ENCODE measurements around the gene TUBGCP6. TPM values are rescaled to one million over a fixed set of nuclear protein-coding genes. Genes with fewer than 3 reads are reported as not detected.
A peak's percentile ranks its signal among the peaks of the same experiment; 100 is the strongest.

The TUBGCP6 gene
- total and polyA plus RNA-seq, 5 donors: 20.4 to 22.8 (median 22.6) TPM

GRCh38 chr22:50189184-50189848 is 55.5 kb downstream of the TUBGCP6 start:
- DNase-seq (peak; percentile 32 to 81 (median 76)), ATAC-seq (no peak)
- Histone ChIP-seq H3K9me3 (ENCODE audit: control insufficient read depth, low read length) (no peaks in the 10 kb centered on the region), H3K4me3 (ENCODE audit: low read length) (no peak overlapping the region), H3K4me1 (ENCODE audit: control insufficient read depth, insufficient read depth, low read length) (no peaks in the 10 kb centered on the region), H3K27me3 (ENCODE audit: control insufficient read depth, insufficient read depth) (no peaks in the 10 kb centered on the region), H3K27ac (ENCODE audit: low read length) (peak overlapping the region; percentile 33)
- intact Hi-C loops (cut with DNase I): no loop called here
- WGBS: 72% methylated on average over 20 of the region's 20 CpGs

DNA sequence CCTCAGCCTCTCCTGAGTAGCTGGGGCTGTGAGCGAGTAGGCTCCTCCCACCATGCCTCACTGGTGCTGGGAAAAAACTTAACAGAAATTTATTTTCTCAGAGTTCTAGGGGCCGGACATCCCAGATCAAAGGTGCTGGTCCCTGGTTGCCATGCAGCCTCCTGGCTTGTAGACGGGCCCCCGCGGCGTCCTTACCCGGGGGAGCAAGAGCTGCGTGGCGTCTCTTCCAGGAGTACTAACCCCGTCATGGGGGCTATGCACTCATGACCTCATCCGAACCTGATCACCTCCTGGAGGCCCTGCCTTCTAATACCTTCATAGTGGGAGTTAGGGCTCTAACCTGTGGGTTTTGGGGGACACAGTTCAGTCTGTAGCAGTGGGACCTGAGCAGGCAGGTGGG is 56.5 kb downstream of the TUBGCP6 start:
- ATAC-seq (no peak), DNase-seq (peak in 1 of 3 donors; percentile 56)
- intact Hi-C loops (cut with DNase I): no loop called here
- no peak overlapping the region for H3K27ac ChIP-seq (ENCODE audit: low read length)
- H3K27me3 ChIP-seq (ENCODE audit: control insufficient read depth, insufficient read depth): no peaks in the 10 kb centered on the region
- H3K4me3 ChIP-seq (ENCODE audit: low read length): no peak overlapping the region
- peaks cover 2% of the 10 kb centered on the region for H3K4me1 ChIP-seq (ENCODE audit: control insufficient read depth, insufficient read depth, low read length)
- WGBS: 95% methylated on average over 11 of the region's 11 CpGs
- H3K9me3 ChIP-seq (ENCODE audit: control insufficient read depth, low read length): no peaks in the 10 kb centered on the region

DNA sequence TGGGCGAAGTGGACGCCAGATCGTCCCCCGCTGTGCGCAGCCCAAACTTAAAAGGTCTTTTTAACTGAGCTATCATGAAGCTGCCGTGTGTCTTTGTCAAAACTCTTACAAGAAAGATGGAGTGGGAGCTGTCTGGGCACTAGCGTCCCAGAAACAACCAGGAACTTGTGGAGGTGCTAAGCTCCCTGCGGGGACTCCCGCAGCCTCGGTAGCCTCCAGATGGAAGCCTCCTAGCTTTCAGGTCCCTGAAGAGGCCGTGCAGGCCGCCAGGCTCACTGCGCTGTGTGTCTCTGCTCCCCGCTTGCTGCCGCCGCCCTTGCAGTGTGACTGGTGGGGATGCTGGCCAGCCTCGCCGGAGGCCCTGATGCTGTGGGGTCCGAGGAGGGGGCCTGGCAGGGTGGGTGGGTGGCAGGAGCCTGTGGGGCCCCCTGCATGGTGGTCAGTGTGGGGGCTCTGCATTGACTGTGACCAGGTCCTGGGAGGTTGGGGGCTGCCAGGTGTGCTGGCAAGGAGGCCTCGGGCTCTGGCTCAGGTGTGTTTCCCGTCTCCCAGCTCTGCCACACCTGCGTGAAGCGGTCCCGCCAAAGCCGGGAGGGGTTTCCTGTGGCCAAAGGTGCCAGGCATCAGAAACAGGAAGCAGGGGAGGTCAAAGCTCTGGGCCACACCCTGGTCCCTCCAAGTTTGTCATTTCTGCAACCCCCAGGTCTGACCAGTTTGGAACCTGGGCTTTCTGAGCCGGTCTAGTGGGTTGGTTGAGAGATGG is 57.9 kb downstream of the TUBGCP6 start:
- H3K27me3 ChIP-seq (ENCODE audit: control insufficient read depth, insufficient read depth): no peaks in the 10 kb centered on the region
- DNase-seq: peak; percentile 29 to 68 (median 55)
- H3K9me3 ChIP-seq (ENCODE audit: control insufficient read depth, low read length): no peaks in the 10 kb centered on the region
- intact Hi-C loops (cut with DNase I): no loop called here
- H3K4me3 ChIP-seq (ENCODE audit: low read length): peak overlapping the region; percentile 78
- no peak overlapping the region for H3K27ac ChIP-seq (ENCODE audit: low read length)
- WGBS: 52% methylated on average over 26 of the region's 26 CpGs
- peaks cover 2% of the 10 kb centered on the region for H3K4me1 ChIP-seq (ENCODE audit: control insufficient read depth, insufficient read depth, low read length)
- ATAC-seq: no peak

DNA sequence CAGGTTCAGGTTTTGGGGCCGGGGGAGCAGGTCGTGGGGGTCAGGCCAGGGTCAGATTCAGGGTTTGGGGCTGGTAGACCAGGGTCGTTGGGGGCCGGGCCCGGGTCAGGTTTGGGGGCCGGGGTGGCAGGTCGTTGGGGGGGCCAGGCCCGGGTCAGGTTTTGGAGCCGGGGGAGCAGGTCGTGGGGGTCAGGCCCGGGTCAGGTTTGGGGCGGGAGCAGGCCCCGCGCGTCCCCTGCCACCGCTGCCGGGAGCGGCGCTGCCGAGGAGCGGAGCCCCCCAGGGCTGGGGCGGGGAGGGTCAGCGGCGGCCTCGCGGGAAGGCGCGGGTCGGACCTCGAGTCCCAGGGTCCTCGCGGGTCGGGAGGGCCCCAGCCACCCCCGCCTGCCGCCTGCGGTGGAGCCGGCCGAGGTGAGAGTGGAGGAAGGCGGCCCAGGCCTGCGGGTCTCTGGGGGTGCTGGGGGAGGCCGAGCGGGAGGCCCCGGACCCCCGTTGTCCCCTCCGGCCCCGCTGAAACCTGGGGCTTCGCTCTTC is 58.6 kb downstream of the TUBGCP6 start:
- Histone ChIP-seq H3K9me3 (ENCODE audit: control insufficient read depth, low read length) (no peaks in the 10 kb centered on the region), H3K27me3 (ENCODE audit: control insufficient read depth, insufficient read depth) (no peaks in the 10 kb centered on the region), H3K4me1 (ENCODE audit: control insufficient read depth, insufficient read depth, low read length) (peaks cover 2% of the 10 kb centered on the region), H3K4me3 (ENCODE audit: low read length) (peak overlapping the region; percentile 78), H3K27ac (ENCODE audit: low read length) (peak overlapping the region; percentile 4)
- intact Hi-C loops (cut with DNase I): no loop called here
- 2% methylated on average over 47 of the region's 47 CpGs for WGBS
- peak; percentile 29 to 80 (median 71) for DNase-seq
- ATAC-seq: no peak

DNA sequence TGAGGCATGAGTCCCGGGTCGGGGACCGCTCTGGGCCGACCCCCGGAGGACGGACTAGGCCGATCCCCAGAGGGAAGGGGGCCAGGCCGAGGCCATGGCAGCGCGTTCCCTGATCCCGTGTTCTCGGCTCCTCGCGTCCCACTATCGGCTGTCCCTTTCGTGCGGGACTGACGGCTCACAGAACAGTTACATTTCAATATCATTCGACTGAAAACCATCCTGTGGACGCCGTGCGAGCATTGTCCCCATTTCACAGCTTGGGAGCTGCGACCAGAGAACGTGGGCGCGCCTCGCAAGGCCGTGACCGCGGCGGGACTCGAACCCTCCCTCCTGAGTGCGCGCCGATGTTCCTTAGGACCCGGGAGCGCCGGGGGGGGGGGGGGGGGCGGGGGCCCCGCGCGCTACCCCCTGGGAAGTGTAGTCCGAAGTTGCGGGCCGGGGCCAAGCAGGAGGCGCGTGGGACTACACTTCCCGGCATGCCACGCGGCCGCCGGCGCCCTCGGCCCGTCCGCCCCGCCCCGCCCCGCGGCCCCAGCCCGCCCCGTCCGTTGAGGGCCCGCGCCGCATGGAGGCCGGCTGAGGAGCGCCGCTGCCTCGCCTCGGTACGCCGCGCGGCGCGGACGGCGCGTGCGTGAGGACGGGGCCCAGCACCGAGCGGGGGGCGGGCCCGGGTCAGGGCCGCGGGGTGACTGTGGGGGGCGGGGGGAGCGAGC is 59.3 kb downstream of the TUBGCP6 start, which contains the start of gene TRABD:
Gene TRABD (plus strand): TSS at position 539 of the 713 bp plus-strand sequence. CDS start 7,148 bp downstream, outside the sequence.
- Histone ChIP-seq H3K27me3 (ENCODE audit: control insufficient read depth, insufficient read depth) (no peaks in the 10 kb centered on the region), H3K4me3 (ENCODE audit: low read length) (peak within 1 kb of the TSS; percentile 78), H3K9me3 (ENCODE audit: control insufficient read depth, low read length) (no peaks in the 10 kb centered on the region), H3K4me1 (ENCODE audit: control insufficient read depth, insufficient read depth, low read length) (peaks cover 2% of the 10 kb centered on the region), H3K27ac (ENCODE audit: low read length) (peak within 1 kb of the TSS; percentile 4)
- intact Hi-C loops (cut with DNase I): no loop called here
- ATAC-seq (peak; percentile 82 to 87), DNase-seq (peak; percentile 92 to 96 (median 96))
- 2% methylated on average over 88 of the region's 90 CpGs for WGBS

DNA sequence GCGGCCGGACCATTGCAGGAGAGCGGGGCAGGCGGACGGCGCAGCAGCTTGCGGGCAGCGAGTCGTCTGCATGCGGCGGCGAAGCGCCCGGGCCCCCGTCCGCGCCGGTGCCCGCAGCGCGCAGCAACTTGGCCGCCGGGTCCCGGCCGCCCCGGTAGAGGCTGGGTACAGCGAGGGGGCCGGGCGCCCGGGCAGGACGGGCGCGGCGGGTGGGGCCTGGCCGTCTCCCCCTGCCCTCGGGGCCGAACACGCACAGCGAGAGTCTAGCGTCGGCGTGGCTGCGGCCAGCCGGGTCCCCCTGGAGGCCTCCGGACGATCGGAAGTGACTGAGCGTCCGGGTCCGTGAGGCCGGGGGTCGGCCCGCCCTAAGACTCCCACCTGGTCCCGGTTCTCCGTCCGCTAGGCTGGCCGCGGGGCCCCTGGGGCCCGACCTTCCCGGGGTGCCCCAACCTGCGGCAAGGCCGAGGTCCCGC is 59.9 kb downstream of the TUBGCP6 start:
- no peaks in the 10 kb centered on the region for H3K9me3 ChIP-seq (ENCODE audit: control insufficient read depth, low read length)
- H3K4me3 ChIP-seq (ENCODE audit: low read length): peak overlapping the region; percentile 40
- WGBS: 18% methylated on average over 63 of the region's 63 CpGs
- H3K27me3 ChIP-seq (ENCODE audit: control insufficient read depth, insufficient read depth): no peaks in the 10 kb centered on the region
- ATAC-seq (peak in 1 of 2 donors; percentile 1), DNase-seq (peak; percentile 37 to 75 (median 72))
- H3K4me1 ChIP-seq (ENCODE audit: control insufficient read depth, insufficient read depth, low read length): peaks cover 2% of the 10 kb centered on the region
- no peak overlapping the region for H3K27ac ChIP-seq (ENCODE audit: low read length)
- intact Hi-C loops (cut with DNase I): no loop called here

GRCh38 chr22:50184004-50184901 is 60.6 kb downstream of the TUBGCP6 start:
- WGBS: 39% methylated on average over 32 of the region's 32 CpGs
- peak overlapping the region; percentile 40 for H3K4me3 ChIP-seq (ENCODE audit: low read length)
- H3K4me1 ChIP-seq (ENCODE audit: control insufficient read depth, insufficient read depth, low read length): peaks cover 2% of the 10 kb centered on the region
- no peak overlapping the region for H3K27ac ChIP-seq (ENCODE audit: low read length)
- DNase-seq: peak; percentile 84 to 94 (median 92)
- H3K27me3 ChIP-seq (ENCODE audit: control insufficient read depth, insufficient read depth): no peaks in the 10 kb centered on the region
- intact Hi-C loops (cut with DNase I): no loop called here
- no peaks in the 10 kb centered on the region for H3K9me3 ChIP-seq (ENCODE audit: control insufficient read depth, low read length)
- peak; percentile 37 to 43 for ATAC-seq

- Histone ChIP-seq H3K9me3 (ENCODE audit: control insufficient read depth, low read length) (no peaks in the 10 kb centered on the region), H3K27me3 (ENCODE audit: control insufficient read depth, insufficient read depth) (no peaks in the 10 kb centered on the region), H3K4me3 (ENCODE audit: low read length) (no peak overlapping the region), H3K27ac (ENCODE audit: low read length) (no peak overlapping the region), H3K4me1 (ENCODE audit: control insufficient read depth, insufficient read depth, low read length) (peaks cover 2% of the 10 kb centered on the region)
- 87% methylated on average over 19 of the region's 19 CpGs for WGBS
- ATAC-seq: no peak
- peak; percentile 13 to 63 (median 58) for DNase-seq
- intact Hi-C loops (cut with DNase I): no loop called here
Observed at GRCh38 chr22:50183141-50183971, 61.5 kb downstream of the TUBGCP6 start.

GRCh38 chr22:50182176-50183081 is 62.4 kb downstream of the TUBGCP6 start:
- H3K9me3 ChIP-seq (ENCODE audit: control insufficient read depth, low read length): no peaks in the 10 kb centered on the region
- no peak for ATAC-seq
- DNase-seq: peak; percentile 25 to 65 (median 57)
- intact Hi-C loops (cut with DNase I): no loop called here
- no peaks in the 10 kb centered on the region for H3K27me3 ChIP-seq (ENCODE audit: control insufficient read depth, insufficient read depth)
- peaks cover 2% of the 10 kb centered on the region for H3K4me1 ChIP-seq (ENCODE audit: control insufficient read depth, insufficient read depth, low read length)
- no peak overlapping the region for H3K27ac ChIP-seq (ENCODE audit: low read length)
- H3K4me3 ChIP-seq (ENCODE audit: low read length): no peak overlapping the region
- WGBS: 79% methylated on average over 31 of the region's 31 CpGs

Measured in right cardiac atrium (tissue), 5 donors.